NCI-H187 treated with DMSO at 0.1 percent for 48 hours (cell line): Measurements from ENCODE around the gene PIK3C2B.

Experiments
- DNase-seq: peaks from one replicate; lab custom pipeline; 2025; lab: John Stamatoyannopoulos, UW

Gene PIK3C2B

DNA sequence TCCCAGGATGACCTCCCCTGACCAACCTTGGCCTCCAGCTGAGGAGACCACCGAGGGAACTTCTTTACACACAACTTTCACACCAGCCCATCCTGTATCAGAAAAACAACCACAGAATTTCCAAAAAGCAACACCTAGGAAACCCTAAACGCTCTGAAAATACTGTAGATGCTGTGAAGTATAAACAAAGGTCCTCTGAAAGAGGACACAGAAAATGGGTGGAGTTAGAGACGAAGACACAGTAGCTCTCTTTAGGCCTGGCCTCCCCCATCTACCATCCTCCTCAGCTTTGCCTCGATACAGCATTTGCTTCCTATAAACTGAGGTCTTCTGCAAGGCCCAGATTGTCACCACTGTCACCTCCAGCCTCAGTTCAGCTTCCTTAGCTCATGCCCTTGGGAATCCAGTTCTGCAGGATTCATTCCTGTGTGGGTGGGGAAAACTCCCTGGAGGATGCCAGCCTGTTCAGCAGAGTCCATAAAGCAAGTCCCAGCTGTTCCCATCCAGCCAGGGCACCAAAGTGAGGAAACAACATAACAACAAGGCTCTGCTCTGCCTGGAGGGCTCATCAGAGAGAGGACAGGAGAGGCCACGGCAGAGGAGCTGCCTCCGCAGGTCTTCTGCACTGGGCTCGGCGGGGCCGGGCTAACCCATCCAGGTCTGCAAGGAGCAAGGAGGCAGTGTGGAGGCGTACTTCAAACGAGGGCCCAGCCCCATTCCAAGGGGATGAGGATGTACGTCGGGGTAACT lies 15.0 kb downstream of the PIK3C2B start:
- DNase-seq: no peak

DNA sequence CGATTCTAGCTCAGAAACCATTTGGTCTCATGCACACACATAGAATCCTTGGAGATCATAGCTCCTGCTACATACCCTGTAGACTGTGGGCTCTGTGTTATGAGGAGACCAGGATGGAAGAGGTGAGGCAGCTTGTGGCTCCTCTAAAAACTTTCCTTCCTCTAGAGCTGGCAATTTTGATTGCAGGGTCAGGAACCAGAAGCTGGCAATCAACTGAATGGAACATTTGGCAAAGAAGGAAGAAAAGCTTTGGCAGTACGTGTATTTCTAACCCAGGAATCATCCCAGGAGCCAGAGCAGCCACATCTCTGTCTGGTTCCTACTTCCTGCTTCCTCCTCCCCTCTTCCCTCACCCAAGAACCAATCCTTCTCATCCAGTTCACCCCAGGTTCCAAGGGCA lies 15.7 kb downstream of the PIK3C2B start:
- DNase-seq: no peak

DNA sequence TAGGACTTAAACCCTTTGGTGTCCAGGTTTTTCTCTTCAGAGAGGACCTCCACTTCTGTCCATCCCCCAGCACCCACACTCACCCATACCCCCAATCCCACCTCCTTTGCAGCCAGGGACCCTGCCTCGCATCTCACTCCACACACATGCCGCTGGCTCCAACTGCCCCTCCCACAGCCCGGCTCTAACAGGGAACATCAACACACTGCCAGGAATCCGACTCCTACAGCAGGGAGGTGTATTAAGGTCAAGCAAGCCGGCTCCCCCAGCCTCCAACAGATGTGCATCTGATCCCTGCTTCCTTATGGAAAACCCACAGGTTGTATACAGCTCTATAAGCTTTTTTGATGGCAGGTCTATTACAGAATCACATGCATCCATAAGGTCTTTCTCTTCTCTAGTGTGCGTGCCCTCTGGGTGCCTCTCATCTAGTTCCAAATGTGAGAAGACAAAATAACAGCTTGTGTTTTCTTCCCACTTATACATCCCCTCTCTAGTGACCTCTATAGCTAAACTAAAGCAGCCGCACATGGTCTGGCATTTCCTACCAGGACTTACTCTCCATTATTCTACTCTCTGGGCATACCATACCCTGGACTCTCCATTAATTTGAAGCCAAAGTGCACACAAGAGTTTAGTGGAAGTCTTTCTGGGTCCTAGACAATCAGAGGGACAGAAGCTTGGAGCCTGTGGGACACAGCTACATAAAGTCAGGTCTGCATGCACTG lies 16.3 kb downstream of the PIK3C2B start:
- DNase-seq: no peak

DNA sequence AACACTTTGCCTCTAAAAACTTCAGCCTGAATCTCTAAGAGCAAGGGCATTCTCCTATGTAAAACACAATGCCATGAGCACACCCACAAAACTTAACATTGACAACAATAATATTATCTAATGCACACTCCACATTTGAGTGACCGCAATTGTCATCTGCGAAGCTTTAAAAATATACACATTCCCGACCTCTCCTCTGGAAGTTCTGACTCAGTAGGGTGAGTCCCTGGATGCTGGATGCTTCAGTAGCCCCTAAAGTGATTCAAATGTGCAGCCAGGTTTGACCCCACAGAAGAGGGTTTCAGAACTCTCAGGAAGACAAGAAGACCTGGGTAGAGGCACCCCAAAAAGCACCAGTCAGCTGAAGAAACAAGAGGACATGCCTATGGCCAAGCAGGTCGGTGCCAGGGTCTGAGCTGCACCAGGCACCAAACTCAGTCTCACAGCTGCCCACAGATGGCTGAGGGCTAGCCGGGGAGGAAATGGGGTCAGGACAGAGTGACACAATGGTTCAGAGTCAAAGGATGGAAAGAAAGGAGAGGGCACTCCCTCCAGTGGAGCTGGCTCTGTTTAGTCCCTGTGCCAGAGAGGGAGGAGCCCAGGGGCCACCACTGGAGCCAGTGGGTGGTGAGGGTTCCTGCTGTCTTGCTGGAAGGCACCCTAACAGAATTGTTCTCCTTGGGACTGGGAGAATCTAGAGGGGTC lies 17.4 kb downstream of the PIK3C2B start:
- no peak for DNase-seq

DNA sequence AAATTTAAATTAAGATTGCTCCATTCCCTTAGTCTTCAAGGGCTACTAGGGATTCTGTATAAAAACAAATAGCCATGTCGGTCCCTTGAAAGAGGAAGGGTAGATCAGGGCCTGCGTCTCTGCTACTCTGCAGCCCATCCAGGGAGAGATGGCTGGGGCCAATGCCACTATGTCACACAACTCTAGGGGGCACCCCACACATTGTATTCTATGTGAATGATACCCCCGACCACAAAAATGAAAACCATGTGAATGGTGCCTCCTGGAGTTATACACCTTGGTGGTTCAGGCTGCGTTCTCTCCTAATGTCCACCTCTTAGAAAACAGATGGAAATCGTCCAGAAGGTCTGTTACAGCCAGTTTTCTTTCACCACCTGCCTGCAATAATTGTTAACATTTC lies 18.0 kb downstream of the PIK3C2B start:
- no peak for DNase-seq

DNA sequence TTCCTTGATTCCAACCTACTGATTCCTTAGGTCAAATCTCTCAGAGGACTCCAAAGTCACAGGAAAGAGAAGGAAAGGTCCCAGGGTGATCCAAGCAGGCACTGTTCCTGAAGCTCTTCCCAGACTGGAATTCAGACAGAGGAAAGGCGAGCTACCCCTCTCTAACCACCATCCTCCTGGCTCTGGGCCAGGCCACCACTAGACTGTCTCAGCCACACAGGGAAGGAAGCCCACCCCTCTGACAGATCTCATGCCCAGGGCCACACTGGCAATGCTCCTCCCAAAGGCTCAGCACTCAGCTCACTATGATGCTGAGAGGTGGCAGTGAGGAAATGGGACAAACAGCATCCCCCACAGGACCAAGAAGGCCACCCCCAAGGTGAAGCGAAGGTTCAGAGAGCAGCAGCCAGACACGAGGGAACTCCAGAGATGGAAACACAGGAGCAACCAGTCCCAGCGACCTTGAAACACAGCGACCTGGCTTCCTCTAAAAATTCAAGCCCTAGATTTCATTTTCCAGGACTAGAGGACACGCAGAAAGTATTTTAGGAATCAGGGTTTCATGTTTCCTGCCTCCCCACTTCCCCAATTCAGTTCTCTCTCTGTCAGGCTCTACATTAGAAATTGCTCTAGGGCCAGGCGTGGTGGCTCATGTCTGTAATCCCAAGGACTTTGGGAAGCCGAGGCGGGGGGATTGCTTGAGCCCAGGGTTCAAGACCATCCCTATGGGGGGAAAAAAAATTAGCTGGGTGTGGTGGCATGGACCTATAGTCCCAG lies 18.8 kb downstream of the PIK3C2B start:
- no peak for DNase-seq

DNA sequence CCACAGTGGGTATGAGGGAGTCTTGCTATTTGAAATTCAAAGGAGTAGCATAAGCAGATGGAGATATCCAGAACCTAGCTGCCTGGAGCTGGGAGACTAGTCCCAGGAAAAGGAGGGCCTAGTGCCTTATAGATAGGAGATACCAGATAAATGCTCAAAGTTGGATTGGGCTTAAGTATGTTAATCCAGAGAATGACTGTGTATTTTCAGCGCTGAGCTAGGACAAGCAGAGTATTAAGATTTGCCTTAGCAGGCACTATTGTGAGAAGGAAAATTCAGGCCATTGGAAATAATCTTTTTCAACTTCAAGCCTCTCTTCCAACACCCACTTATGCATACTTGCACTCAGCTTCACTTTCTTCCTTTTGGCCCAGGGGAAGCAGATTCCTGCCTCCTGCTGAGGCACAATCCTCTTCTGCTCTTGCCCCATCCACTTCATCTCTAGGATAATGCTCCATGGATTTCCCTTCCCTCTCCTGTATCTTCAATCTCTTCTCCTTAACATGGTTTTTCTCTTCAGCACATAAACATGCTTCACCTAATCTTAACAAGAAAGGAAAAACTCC lies 21.1 kb downstream of the PIK3C2B start:
- no peak for DNase-seq

DNA sequence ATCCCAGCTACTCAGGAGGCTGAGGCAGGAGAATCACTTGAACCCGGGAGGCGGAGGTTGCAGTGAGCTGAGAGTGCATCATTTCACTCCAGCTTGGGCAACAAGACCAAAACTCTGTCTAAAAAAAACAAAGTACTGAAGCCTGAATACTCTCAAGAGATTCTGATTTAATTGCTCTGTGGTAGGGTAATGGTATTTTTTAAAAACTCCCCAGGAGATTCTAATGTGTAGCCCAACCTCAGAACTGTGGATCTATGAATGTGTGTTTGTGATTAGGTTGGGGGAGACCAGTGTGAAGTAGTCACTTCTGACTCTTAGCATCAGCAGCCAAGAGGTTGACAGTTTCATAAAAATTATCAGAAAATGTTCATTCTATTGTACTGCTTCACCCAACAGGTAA lies 21.9 kb downstream of the PIK3C2B start:
- no peak for DNase-seq

DNA sequence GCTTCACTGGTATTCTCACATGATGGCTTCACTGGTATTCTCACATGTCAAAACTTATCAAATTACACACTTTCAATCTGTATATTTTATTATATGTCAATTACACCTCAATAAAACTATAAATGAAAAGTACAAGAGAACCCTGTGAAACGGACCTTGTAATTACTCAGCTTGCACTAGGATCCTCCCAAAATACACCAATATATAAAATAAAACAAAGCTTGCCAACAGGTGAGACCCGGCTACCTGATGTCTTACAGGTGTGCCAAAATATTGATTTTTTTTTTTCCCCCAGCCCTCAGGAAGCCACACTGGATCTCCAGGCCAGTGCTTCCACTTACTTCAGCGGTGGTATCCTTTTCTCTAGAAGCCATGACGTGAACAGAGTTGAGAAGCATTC lies 22.9 kb downstream of the PIK3C2B start:
- no peak for DNase-seq

DNA sequence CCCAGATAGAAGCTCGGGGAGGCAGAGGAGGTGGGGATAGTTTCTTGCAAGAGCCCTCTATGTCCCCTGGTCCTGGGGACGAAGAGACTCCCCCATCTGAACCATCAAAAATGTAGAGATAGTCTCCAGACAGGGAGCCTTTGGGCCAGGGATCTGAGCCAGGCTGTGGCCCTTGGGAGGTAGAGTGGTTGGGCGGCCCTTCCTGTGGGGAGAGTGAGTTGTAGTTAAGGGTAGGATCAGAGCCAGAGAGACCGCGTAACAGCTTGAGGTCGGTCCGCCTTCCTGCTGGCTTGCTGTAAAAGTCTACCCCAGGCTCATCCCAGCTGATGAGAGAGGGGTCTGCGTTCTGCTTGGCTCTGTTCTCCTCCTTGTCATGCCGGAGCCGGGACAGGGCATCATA lies 25.3 kb downstream of the PIK3C2B start:
- DNase-seq: no peak

DNA sequence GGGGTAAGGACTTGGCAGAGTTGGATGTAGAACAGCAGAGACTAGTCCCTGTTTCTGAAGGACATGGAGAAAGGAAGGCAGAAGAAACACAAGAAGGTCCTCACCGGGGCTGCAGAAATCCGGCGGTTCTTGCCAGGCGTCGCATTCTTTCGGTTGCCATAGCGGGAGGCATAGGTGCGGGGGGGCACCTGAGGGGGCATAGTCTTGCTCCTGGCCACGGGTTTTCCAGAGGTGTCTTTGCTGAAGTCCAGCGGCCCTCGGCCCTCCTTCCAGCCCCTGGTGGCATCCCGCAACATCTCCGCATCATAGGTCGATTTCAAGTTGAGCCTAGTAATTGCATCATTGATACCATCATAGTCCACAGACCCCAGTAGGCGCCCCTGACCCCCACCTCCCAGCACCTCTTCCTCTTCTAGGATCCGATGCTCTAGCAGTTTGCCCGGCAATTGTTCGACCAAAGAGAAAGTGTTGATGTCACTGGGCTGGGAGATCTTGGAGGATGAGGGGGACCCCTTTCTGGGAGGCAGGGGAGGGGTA lies 25.8 kb downstream of the PIK3C2B start:
- DNase-seq: no peak

DNA sequence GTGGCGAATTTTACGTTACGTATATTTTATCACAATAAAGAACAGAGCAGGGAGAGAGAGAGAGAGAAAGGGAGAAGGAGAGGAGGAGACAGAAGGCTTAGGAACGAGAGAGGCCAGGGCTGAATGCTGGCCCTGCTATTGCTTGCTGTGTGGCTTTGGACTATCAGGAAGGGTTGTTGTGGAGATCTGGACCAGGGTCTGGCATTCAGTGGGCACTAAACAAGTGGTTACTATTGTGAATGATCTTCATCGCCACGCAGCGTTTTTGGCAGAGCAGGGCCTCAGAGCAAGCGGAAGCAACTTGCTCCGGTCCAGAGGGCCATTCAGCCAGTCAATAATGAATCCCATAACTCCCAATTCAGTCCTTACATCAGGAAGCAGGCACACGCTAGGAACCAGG lies 26.4 kb downstream of the PIK3C2B start:
- no peak for DNase-seq

DNA sequence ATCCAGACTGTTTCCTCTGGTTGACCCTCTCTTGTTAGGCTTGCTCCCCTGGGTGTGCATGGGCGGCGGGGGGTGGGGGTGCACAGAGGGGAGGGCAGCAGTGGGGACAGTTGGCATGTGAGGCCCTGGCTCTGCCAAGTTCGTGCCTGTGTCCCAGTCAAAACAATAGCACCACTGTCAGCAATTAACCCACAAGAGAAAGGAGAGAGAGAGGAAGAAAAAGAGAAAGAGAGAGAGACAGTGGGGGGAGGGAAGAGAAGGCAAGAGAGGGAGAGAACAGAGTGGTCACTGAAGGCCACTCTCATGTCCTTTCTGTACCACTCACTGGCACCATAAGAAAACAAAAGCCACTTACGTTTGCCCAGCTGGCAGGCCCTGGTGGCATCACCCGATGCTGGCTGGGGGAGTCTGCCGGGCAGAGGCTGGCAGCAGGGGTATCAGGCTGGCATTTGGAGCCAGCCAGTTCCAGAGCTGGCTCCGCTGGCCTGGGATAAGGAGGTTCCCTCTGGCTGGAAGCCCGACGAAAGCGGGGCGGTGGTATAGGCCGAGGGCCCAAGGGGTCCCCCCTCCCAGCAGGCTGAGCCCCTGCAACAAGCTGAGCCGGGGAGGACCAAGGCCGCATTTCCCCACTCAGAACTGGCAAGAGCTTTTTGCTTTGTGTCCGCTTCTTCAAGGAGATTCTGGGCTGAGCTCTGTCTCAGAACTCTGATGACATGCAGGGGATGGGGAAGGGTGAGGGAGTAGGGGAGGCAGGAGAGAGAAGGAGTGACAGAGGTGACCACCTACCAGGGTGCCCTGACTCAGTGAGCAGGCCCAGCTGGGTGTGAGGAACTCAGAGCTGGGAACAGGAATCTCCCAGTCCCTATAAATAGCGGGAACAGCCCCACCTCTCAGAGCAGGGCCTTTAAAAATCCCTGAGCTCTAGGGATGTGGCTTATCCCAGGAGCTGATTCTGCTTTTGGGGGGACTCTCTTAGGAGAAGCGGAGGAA lies 27.9 kb downstream of the PIK3C2B start:
- DNase-seq: no peak

DNA sequence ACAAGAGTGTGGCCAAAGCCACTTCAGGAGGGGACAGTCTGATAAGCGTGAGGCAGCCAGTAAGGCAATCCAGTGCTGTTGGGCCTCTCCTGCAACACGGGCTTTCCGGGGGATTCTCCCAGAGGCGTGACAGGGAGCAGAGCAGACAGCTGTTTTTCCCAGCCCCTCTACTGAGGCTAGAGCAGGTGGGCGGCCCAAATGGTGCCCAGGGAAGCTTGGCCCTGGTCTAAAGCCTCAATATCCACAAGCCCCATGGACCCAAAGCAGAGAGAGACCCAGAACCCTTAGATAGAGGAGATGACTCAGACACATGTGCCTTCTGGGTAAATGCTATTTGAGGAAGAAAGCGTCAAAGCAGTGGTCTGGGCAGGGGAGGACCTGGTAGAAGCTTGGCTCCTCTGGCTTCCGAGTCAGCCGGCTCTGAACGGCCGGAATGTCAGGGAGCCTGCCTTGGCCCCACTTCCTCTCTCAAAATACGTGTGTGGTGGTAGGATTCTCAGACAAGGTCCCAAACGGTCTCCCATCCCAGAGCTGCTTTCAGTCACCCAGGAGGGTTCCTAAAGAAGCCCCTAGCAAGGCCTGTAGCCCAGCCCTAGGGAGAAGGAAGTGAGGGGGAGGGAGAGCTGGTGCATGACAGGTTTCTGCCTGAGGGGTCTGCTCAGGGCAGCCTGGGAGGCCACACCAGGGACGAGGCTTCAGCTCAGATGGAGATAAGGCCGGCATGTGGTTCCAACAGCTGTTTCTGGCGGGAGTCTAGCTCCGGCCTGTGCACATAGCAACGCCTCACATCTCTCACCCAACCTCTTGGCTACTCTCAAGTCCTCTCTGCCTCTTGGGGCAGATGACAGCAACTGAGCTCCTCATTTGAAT lies 28.8 kb downstream of the PIK3C2B start:
- DNase-seq: no peak

DNA sequence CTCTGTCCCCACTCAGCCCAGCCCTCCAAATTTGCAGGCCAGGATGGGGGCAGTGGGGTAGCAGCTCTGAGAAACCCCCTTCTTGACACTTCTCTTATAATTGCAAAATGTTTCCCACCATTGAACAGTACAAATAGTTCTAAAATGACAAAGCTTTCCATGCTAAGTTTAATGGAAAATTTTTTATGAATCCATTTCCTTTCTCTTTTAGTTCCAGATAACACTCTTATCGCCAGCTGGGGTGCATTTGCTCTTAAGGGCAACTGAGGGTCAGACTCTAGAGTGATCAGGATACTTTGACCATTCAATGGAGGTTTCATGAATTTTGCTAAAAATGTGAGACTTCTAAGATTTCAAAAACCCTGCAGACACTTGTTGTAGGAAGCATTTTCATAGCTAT lies 29.9 kb downstream of the PIK3C2B start:
- DNase-seq: no peak

DNA sequence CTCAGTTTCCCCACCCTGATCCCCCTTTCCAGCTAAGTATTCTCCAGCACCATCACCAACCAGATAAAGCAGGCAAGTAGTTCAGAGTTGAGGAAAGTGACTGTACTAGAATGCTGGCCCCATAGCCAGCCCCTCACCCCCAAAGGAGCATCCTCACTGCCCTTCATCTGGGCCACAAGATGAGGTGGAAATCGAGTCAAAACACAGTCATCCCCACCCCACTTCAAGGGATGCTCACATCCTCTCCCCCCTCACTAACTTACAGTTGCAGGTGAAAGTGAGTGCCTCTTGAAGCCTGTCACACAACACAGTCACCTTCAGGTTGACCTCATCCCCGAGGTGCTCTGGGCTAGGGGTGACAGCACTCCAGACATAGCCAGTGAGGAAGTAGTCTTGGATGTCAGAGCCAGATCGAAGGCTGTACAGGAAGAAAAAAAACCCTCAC lies 30.4 kb downstream of the PIK3C2B start:
- no peak for DNase-seq

DNA sequence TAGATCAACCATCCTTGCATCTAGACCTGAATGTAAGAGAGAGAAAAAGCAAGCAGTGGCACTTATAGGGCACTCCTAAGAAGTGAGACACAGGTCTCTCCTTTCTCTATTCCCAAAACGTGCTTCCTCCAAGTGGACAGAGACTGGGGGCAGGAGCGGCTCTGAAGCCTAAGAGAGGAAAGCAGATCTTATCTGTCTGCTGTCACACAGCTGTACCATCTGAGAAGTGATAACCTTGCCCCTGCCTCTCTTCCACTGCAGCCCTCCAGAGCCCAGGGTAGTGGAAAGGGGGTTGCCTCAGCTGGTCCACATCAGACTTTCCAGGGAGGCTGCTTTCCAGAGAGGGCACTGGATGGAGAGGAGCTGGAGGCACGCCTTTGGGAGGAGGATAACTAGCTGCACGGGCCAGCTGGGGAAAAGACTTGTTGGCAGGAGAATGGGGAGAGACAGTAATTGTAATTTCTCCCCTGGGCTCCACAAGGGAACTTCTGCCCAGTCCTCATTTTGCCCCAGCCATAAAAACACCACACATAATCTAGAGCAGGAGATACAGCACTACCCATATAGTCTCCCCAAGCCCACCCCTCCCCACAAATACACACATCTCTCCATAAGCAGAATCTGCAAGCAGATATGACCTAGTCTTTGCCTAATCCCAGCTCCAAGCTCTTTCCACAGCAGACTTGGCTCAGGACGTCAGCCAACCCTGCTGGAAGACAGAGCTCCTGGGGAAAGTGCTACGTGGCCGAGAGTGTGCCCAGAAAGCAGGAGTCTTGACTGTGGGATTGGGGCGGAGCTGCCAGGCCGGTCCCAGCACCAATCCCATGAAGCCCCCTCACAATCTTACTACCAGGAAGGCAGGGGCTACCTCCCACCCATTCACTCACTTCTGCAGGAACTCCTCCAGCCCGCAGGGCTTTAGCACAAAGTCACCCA lies 31.2 kb downstream of the PIK3C2B start:
- DNase-seq: no peak

DNA sequence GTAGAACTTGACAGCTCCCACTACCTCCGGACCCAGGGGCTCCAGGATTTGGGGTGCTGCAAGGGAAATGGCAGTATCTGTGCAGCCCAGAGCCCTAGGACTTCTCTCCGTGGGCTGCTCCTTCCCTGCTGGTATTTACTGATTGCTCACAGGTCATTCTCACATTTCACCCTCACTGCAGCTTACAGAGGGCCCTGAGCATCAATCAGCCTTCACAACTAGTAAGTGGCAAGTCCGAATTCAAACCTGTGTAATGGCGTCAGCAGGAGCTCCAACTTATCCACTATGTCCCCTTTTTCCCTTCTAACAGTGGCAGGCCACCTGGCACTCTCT lies 32.4 kb downstream of the PIK3C2B start:
- DNase-seq: no peak
